Activated naive CD4-positive, alpha-beta T cell treated with anti-CD3 and anti-CD28 coated beads, Interleukin-2, amount 50 U/mL, for 72 hours (primary cell): ENCODE measurements around the gene POLG. TPM values are rescaled to one million over a fixed set of nuclear protein-coding genes. Genes with fewer than 3 reads are reported as not detected.

Source experiments
- ATAC-seq, 2 donors: fragments of 150-1000 bp; cut with Tn5 transposase; 2 replicates each; pipeline ENCODE4 v1.10.0; 2021; ENCODE audit warnings: mild to moderate bottlenecking in 2 of 2, moderate library complexity in 2 of 2
- DNase-seq, 2 donors: peaks; one replicate each; pipeline ENCODE4 v3.0.0; 2021 to 2022; ENCODE audit warnings: low spot score in 2 of 2
- H3K27ac Mint-ChIP-seq, 2 donors: one replicate each; pipeline ENCODE4 v1.8.0; 2022; ENCODE audit warnings: mild to moderate bottlenecking in 2 of 2, mixed read lengths in 2 of 2
- H3K36me3 Mint-ChIP-seq, 2 donors: one replicate each; pipeline ENCODE4 v1.8.0; 2022; ENCODE audit warnings: mixed read lengths in 2 of 2
- H3K9me3 Mint-ChIP-seq, 2 donors: one replicate each; pipeline ENCODE4 v1.8.0; 2022; ENCODE audit warnings: mixed read lengths in 2 of 2
- total RNA-seq, 2 donors: library from RNA; stranded (reverse); gene quantifications; one replicate each; pipeline ENCODE4 v1.2.3, GENCODE V29; 2022

Gene POLG
- total RNA-seq, 2 donors from 2014 or later, result 76.1 to 83.7 TPM

- no peaks in the 10 kb centered on the region for H3K36me3 Mint-ChIP-seq
- H3K9me3 Mint-ChIP-seq, result no peaks in the 10 kb centered on the region
- DNase-seq (no peak), ATAC-seq (no peak)
- no peak overlapping the region for H3K27ac Mint-ChIP-seq
Observed at GRCh38 chr15:89362203-89363101, 27.8 kb upstream of the POLG start.

- H3K27ac Mint-ChIP-seq, result no peak overlapping the region
- H3K9me3 Mint-ChIP-seq, result no peaks in the 10 kb centered on the region
- no peaks in the 10 kb centered on the region for H3K36me3 Mint-ChIP-seq
- ATAC-seq (peak; percentile 11 to 36), DNase-seq (peak in 1 of 2 donors; percentile 72)
Observed at GRCh38 chr15:89361451-89362202, 27.0 kb upstream of the POLG start.

- no peak for DNase-seq
- Mint-ChIP-seq H3K27ac (no peak overlapping the region), H3K9me3 (no peaks in the 10 kb centered on the region), H3K36me3 (no peaks in the 10 kb centered on the region)
- no peak for ATAC-seq
Observed at GRCh38 chr15:89360294-89360971, 25.8 kb upstream of the POLG start.

GRCh38 chr15:89359471-89360293 lies 25.1 kb upstream of the POLG start:
- no peak overlapping the region for H3K27ac Mint-ChIP-seq
- no peaks in the 10 kb centered on the region for H3K9me3 Mint-ChIP-seq
- no peaks in the 10 kb centered on the region for H3K36me3 Mint-ChIP-seq
- no peak for ATAC-seq
- DNase-seq, result no peak

- ATAC-seq (peak; percentile 89 to 91), DNase-seq (peak; percentile 86 to 88)
- Mint-ChIP-seq H3K9me3 (no peaks in the 10 kb centered on the region), H3K36me3 (no peaks in the 10 kb centered on the region), H3K27ac (peak overlapping the region in 1 of 2 donors; percentile 16)
Observed at GRCh38 chr15:89358755-89359439, 24.3 kb upstream of the POLG start.

GRCh38 chr15:89358435-89358754 lies 23.8 kb upstream of the POLG start:
- no peak for DNase-seq
- Mint-ChIP-seq H3K27ac (peak overlapping the region in 1 of 2 donors; percentile 16), H3K36me3 (no peaks in the 10 kb centered on the region), H3K9me3 (no peaks in the 10 kb centered on the region)
- ATAC-seq, result peak in 1 of 2 donors; percentile 7

- Mint-ChIP-seq H3K9me3 (no peaks in the 10 kb centered on the region), H3K36me3 (no peaks in the 10 kb centered on the region), H3K27ac (no peak overlapping the region)
- DNase-seq (no peak), ATAC-seq (no peak)
Observed at GRCh38 chr15:89356634-89357298, 22.1 kb upstream of the POLG start.

GRCh38 chr15:89353991-89354390 lies 19.4 kb upstream of the POLG start:
- no peak overlapping the region for H3K27ac Mint-ChIP-seq
- H3K36me3 Mint-ChIP-seq, result no peaks in the 10 kb centered on the region
- DNase-seq (no peak), ATAC-seq (no peak)
- H3K9me3 Mint-ChIP-seq, result no peaks in the 10 kb centered on the region

- H3K27ac Mint-ChIP-seq, result no peak overlapping the region
- no peaks in the 10 kb centered on the region for H3K9me3 Mint-ChIP-seq
- ATAC-seq, result no peak
- no peak for DNase-seq
- H3K36me3 Mint-ChIP-seq, result no peaks in the 10 kb centered on the region
Observed at GRCh38 chr15:89352476-89352875, 17.9 kb upstream of the POLG start.

- Mint-ChIP-seq H3K36me3 (no peaks in the 10 kb centered on the region), H3K27ac (peak overlapping the region in 1 of 2 donors; percentile 47), H3K9me3 (no peaks in the 10 kb centered on the region)
- DNase-seq, result no peak
- peak in 1 of 2 donors; percentile 5 for ATAC-seq
Observed at GRCh38 chr15:89349206-89349558, 14.6 kb upstream of the POLG start.

GRCh38 chr15:89346516-89347231 lies 12.1 kb upstream of the POLG start:
- H3K36me3 Mint-ChIP-seq, result no peaks in the 10 kb centered on the region
- DNase-seq, result no peak
- no peak overlapping the region for H3K27ac Mint-ChIP-seq
- no peaks in the 10 kb centered on the region for H3K9me3 Mint-ChIP-seq
- no peak for ATAC-seq

GRCh38 chr15:89345248-89345647 lies 10.6 kb upstream of the POLG start:
- Mint-ChIP-seq H3K36me3 (no peaks in the 10 kb centered on the region), H3K27ac (no peak overlapping the region), H3K9me3 (no peaks in the 10 kb centered on the region)
- ATAC-seq (no peak), DNase-seq (no peak)

- H3K9me3 Mint-ChIP-seq, result no peaks in the 10 kb centered on the region
- peak overlapping the region in 1 of 2 donors; percentile 36 for H3K27ac Mint-ChIP-seq
- H3K36me3 Mint-ChIP-seq, result no peaks in the 10 kb centered on the region
- DNase-seq (no peak), ATAC-seq (no peak)
Observed at GRCh38 chr15:89342840-89343239, 8.2 kb upstream of the POLG start.

GRCh38 chr15:89341316-89342005 lies 6.8 kb upstream of the POLG start:
- H3K36me3 Mint-ChIP-seq, result no peaks in the 10 kb centered on the region
- no peaks in the 10 kb centered on the region for H3K9me3 Mint-ChIP-seq

More at GRCh38 chr15:89341316-89342005, 6.8 kb upstream of the POLG start:
- H3K27ac Mint-ChIP-seq, result no peak overlapping the region
- ATAC-seq, result no peak
- no peak for DNase-seq
